KMS-11 (cell line): Measurements from ENCODE around the gene PTPRU.

Experiments used
- H2AFZ ChIP-seq: fragments of 200-600 bp; sonication (generic); 2 replicates; pipeline ENCODE4 v1.6.1; 2016; ENCODE audit warnings: antibody characterized with exemption, mixed run types, low read depth
- H3K27ac ChIP-seq: fragments of 200-600 bp; sonication (generic); 2 replicates; pipeline ENCODE4 v1.6.1; 2016; ENCODE audit warnings: mild to moderate bottlenecking, mixed run types
- H3K27me3 ChIP-seq: fragments of 200-600 bp; sonication (generic); 2 replicates; pipeline ENCODE4 v1.6.1; 2017; ENCODE audit warnings: mild to moderate bottlenecking, low read depth, mixed run types, moderate library complexity; ENCODE audit not compliant: insufficient read depth
- H3K36me3 ChIP-seq: fragments of 200-600 bp; sonication (generic); 2 replicates; pipeline ENCODE4 v1.6.1; 2017; ENCODE audit warnings: mild to moderate bottlenecking, mixed run types; ENCODE audit not compliant: insufficient read depth
- H3K4me1 ChIP-seq: fragments of 200-600 bp; sonication (generic); 2 replicates; pipeline ENCODE4 v1.6.1; 2016; ENCODE audit warnings: mild to moderate bottlenecking, low read depth, mixed run types; ENCODE audit not compliant: poor library complexity, severe bottlenecking
- H3K4me2 ChIP-seq: fragments of 200-600 bp; sonication (generic); 2 replicates; pipeline ENCODE4 v1.7.0; 2016; ENCODE audit warnings: mild to moderate bottlenecking, mixed run types
- H3K4me3 ChIP-seq: fragments of 200-600 bp; sonication (generic); IDR thresholded peaks from 2 replicates; pipeline ENCODE4 v1.6.1; 2017; ENCODE audit warnings: low read depth, low read length, mixed read lengths; ENCODE audit not compliant: insufficient read depth
- H3K79me2 ChIP-seq: fragments of 200-600 bp; sonication (generic); 2 replicates; pipeline ENCODE4 v1.6.1; 2016; ENCODE audit warnings: low read depth, mixed run types; ENCODE audit not compliant: insufficient read depth
- H3K9ac ChIP-seq: fragments of 200-600 bp; sonication (generic); 2 replicates; pipeline ENCODE4 v1.6.1; 2016; ENCODE audit warnings: mild to moderate bottlenecking, mixed run types
- H4K20me1 ChIP-seq: fragments of 200-600 bp; sonication (generic); 2 replicates; pipeline ENCODE4 v1.6.1; 2016; ENCODE audit warnings: mild to moderate bottlenecking, mixed run types; ENCODE audit not compliant: insufficient read depth
- TF ChIP-seq, protein P1 (sequence below): fragments of 200-600 bp; sonication (generic); conservative IDR thresholded peaks from 2 replicates; pipeline ENCODE4 v1.6.1; 2017; ENCODE audit warnings: low read depth, mild to moderate bottlenecking, antibody characterized with exemption, low read length, moderate library complexity, mixed read lengths

The PTPRU gene

DNA sequence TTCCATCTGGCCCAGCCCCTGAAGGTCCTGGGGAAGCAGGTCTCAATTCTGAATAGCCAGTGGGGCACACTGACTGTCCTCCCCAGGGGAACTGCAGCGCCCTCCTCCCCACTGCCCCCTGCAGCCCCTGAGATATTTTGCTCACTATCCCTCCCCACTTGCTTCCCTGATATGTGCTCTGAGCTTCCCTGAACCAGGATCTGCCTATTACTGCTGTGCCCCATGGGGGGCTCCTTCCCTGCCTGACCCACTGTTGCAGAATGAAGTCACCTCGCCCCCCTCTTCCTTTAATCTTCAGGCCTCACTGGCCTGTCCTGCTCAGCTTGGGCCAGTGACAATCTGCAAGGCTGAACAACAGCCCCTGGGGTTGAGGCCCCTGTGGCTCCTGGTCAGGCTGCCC lies 89.8 kb downstream of the PTPRU start:
- no peak overlapping the region for H3K27ac ChIP-seq
- H3K9ac ChIP-seq, result no peak overlapping the region

DNA sequence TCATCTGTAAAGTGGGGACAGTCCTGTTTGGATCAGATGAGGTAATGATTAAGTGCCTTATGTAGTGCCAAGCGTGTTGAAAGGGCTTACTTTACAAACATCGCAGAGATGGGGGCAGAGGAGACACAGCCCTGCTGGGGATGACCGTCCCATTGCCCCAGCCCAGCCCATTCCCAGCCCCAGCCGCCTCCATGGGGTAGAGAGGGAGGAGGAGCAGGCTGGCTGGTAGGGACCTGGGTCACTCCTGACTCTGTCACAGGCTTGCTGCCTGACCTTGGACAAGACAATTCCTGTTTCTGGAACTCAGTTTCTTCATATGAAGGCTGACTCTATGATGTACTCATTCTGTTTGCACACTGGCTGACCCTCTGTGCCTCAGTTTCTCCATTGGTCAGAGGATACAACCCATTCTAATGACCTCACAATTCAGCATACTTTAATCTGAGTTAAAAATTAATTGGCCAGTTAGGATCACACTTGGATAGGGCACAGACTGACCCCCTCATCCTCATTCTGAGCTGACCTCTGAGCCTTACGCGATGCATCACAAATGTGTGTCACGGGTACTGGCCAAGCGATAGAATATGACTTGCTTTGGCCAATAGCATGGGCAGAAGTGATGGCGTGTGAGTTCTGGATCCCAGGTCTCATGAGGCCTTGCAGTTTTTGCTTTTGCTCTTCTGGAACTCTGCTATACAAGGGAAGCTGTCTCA lies 91.1 kb downstream of the PTPRU start:
- Histone ChIP-seq H3K4me2 (no peak overlapping the region), H3K9ac (no peak overlapping the region), H3K4me1 (no peaks in the 10 kb centered on the region), H3K27ac (no peak overlapping the region), H4K20me1 (no peaks in the 10 kb centered on the region), H3K27me3 (peaks cover 7% of the 10 kb centered on the region; the same call in 1 of the 2 replicates), H3K36me3 (no peaks in the 10 kb centered on the region), H3K79me2 (no peaks in the 10 kb centered on the region), H2AFZ (no peak overlapping the region), H3K4me3 (no peak overlapping the region)
- TF ChIP-seq, protein P1, sequence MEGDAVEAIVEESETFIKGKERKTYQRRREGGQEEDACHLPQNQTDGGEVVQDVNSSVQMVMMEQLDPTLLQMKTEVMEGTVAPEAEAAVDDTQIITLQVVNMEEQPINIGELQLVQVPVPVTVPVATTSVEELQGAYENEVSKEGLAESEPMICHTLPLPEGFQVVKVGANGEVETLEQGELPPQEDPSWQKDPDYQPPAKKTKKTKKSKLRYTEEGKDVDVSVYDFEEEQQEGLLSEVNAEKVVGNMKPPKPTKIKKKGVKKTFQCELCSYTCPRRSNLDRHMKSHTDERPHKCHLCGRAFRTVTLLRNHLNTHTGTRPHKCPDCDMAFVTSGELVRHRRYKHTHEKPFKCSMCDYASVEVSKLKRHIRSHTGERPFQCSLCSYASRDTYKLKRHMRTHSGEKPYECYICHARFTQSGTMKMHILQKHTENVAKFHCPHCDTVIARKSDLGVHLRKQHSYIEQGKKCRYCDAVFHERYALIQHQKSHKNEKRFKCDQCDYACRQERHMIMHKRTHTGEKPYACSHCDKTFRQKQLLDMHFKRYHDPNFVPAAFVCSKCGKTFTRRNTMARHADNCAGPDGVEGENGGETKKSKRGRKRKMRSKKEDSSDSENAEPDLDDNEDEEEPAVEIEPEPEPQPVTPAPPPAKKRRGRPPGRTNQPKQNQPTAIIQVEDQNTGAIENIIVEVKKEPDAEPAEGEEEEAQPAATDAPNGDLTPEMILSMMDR, result no peak

More for the DNA sequence above, 89.8 kb downstream of the PTPRU start:
- Histone ChIP-seq H2AFZ (no peak overlapping the region), H3K4me1 (no peaks in the 10 kb centered on the region), H3K27me3 (peaks cover 7% of the 10 kb centered on the region; the same call in 1 of the 2 replicates), H3K4me3 (no peak overlapping the region), H3K4me2 (no peak overlapping the region), H3K79me2 (no peaks in the 10 kb centered on the region), H3K36me3 (no peaks in the 10 kb centered on the region), H4K20me1 (no peaks in the 10 kb centered on the region)
- TF ChIP-seq, protein P1, result no peak

DNA sequence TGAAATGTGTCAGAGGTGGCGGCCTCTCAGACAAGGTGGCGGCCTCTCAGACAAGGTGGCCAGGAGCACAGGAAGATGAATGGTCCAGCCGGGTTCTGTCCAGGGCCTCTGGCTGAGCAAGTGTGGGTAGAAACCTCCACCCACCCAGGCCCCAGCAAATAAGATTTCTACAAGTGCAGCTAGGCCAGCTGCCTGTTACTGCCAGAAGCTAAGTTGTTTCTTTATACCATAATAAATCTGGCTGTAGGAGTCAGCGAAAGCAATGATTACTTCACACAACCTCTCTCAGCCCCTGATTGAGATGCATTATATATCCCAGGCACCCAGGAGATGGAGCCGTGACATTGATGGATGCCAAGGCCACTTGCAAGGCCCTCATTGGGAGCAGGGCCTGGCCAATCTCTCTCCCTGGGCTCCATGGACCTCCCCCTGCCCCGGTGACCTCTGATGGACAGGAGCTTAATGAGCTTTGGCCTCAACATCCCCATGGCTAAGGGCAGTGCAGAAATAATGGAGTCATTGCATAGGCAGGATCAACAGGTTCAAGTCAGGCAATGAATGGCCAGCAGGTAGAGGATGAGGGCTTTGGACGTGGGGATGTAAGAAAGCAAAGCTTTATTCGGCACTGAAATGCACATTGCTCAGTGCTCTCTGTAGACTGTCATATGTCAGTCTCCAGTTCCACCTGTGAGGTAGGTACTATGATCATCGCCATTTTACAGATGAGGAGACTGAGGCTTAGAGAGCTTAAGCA lies 92.9 kb downstream of the PTPRU start:
- Histone ChIP-seq H2AFZ (no peak overlapping the region), H3K4me2 (no peak overlapping the region), H3K27ac (no peak overlapping the region), H3K4me1 (no peaks in the 10 kb centered on the region), H3K4me3 (no peak overlapping the region), H4K20me1 (no peaks in the 10 kb centered on the region), H3K27me3 (peaks cover 13% of the 10 kb centered on the region; the same call in 1 of the 2 replicates), H3K9ac (no peak overlapping the region), H3K79me2 (no peaks in the 10 kb centered on the region), H3K36me3 (no peaks in the 10 kb centered on the region)
- TF ChIP-seq, protein P1, result no peak

DNA sequence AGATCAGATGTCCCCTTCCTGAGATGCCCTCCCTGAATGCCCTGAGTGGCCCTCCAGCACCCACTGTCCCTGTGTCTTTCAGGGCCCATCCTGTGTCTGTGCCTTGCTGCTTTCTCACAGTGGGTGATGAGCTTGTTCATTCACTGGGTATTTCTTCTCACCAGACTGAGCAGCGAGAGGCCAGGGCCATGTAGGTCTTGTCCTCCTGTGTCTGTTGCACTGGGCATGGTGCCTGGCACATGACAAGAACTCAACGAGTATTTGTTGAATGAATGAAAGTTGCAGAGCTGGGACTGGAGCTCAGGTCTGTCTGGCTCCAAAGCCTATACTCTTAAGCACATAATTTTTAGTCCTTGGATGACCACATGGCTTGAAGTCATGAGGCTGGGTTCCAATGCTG lies 93.8 kb downstream of the PTPRU start:
- Histone ChIP-seq H4K20me1 (no peaks in the 10 kb centered on the region), H3K4me2 (no peak overlapping the region), H2AFZ (no peak overlapping the region), H3K9ac (no peak overlapping the region), H3K36me3 (no peaks in the 10 kb centered on the region), H3K79me2 (no peaks in the 10 kb centered on the region), H3K27me3 (peaks cover 21% of the 10 kb centered on the region; the same call in 1 of the 2 replicates), H3K4me3 (no peak overlapping the region), H3K4me1 (no peaks in the 10 kb centered on the region), H3K27ac (no peak overlapping the region)
- TF ChIP-seq, protein P1, result no peak
